Neural cell (in vitro differentiated cells): ENCODE results near the gene RSU1. TPM values are rescaled to one million over a fixed set of nuclear protein-coding genes. Genes with fewer than 3 reads are reported as not detected.

Experiments used
- H2AFZ ChIP-seq: fragments of 200-600, 300-800 bp; sonication (generic), shearing (Covaris generic); 2 replicates; pipeline ENCODE4 v1.6.0; 2014; ENCODE audit warnings: low read depth, mild to moderate bottlenecking, antibody characterized with exemption, low read length, moderate library complexity
- H3F3A ChIP-seq: fragments of 200-600 bp; shearing (Covaris generic); 2 replicates; pipeline ENCODE4 v1.6.1; 2016; ENCODE audit warnings: mild to moderate bottlenecking, moderate library complexity, mixed read lengths, antibody characterized with exemption, low read length; ENCODE audit not compliant: insufficient read depth, poor library complexity, severe bottlenecking
- H3K27ac ChIP-seq: fragments of 200-600, 300-800 bp; sonication (generic), shearing (Covaris generic); 2 replicates; pipeline ENCODE4 v1.5.1; 2014; ENCODE audit warnings: mild to moderate bottlenecking, low read length, moderate library complexity
- H3K27me3 ChIP-seq: fragments of 300-800, 200-600 bp; sonication (generic), shearing (Covaris generic); 2 replicates; pipeline ENCODE4 v1.6.0; 2014; ENCODE audit warnings: mild to moderate bottlenecking, low read depth, low read length, moderate library complexity; ENCODE audit not compliant: insufficient read depth
- H3K36me3 ChIP-seq: fragments of 300-800, 200-600 bp; sonication (generic), shearing (Covaris generic); 2 replicates; pipeline ENCODE4 v1.5.1; 2014; ENCODE audit warnings: mild to moderate bottlenecking, antibody characterized with exemption, low read length, moderate library complexity; ENCODE audit not compliant: insufficient read depth
- H3K4me2 ChIP-seq: fragments of 300-800, 200-600 bp; sonication (generic), shearing (Covaris generic); 2 replicates; pipeline ENCODE4 v1.6.0; 2014; ENCODE audit warnings: mild to moderate bottlenecking, low read length
- H3K4me3 ChIP-seq: fragments of 300-800, 200-600 bp; sonication (generic), shearing (Covaris generic); 2 replicates; pipeline ENCODE4 v1.5.1; 2014; ENCODE audit warnings: mild to moderate bottlenecking, low read length, moderate library complexity
- H3K79me2 ChIP-seq: fragments of 200-600 bp; shearing (Covaris generic); replicated peaks from 2 replicates; pipeline ENCODE4 v1.6.0; 2014; ENCODE audit warnings: mild to moderate bottlenecking, low read length, moderate library complexity; ENCODE audit not compliant: insufficient read depth
- H3K9ac ChIP-seq: fragments of 300-800, 200-600 bp; sonication (generic), shearing (Covaris generic); 2 replicates; pipeline ENCODE4 v1.6.1; 2016; ENCODE audit warnings: mild to moderate bottlenecking, low read length, mixed read lengths
- H3K9me2 ChIP-seq: fragments of 200-600 bp; shearing (Covaris generic); 2 replicates; pipeline ENCODE4 v1.6.1; 2016; ENCODE audit warnings: mild to moderate bottlenecking, low read length, mixed read lengths; ENCODE audit not compliant: insufficient read depth
- H3K9me3 ChIP-seq: fragments of 200-600, 300-800 bp; sonication (generic), shearing (Covaris generic); 2 replicates; pipeline ENCODE4 v1.6.1; 2016; ENCODE audit warnings: mild to moderate bottlenecking, mixed run types, low read length, moderate library complexity, mixed read lengths
- H4K20me1 ChIP-seq: fragments of 200-600 bp; shearing (Covaris generic); 2 replicates; pipeline ENCODE4 v1.6.1; 2016; ENCODE audit warnings: mild to moderate bottlenecking, mixed run types; ENCODE audit not compliant: insufficient read depth
- EP300 ChIP-seq: fragments of 450-650 bp; conservative IDR thresholded peaks from 2 replicates; pipeline ENCODE4 v1.6.1; 2014; ENCODE audit warnings: antibody characterized with exemption, mild to moderate bottlenecking, moderate library complexity; ENCODE audit not compliant: poor library complexity, severe bottlenecking
- EZH2 ChIP-seq: fragments of 200-600, 300-800 bp; shearing (Covaris generic), sonication (generic); IDR thresholded peaks from 2 replicates; pipeline ENCODE4 v1.6.1; 2014; ENCODE audit warnings: antibody characterized with exemption, low read length, borderline replicate concordance, mild to moderate bottlenecking; ENCODE audit not compliant: insufficient read depth, poor library complexity, severe bottlenecking
- MXI1 ChIP-seq: fragments of 450-650 bp; conservative IDR thresholded peaks from 2 replicates; pipeline ENCODE4 v1.6.1; 2014; ENCODE audit warnings: antibody characterized with exemption, mild to moderate bottlenecking; ENCODE audit not compliant: poor library complexity, severe bottlenecking
- POLR2AphosphoS5 ChIP-seq: IDR thresholded peaks from 2 replicates; pipeline ENCODE4 v1.6.1; 2012
- RAD21 ChIP-seq: fragments of 450-650 bp; conservative IDR thresholded peaks from 2 replicates; pipeline ENCODE4 v1.6.1; 2014; ENCODE audit warnings: antibody characterized with exemption, mild to moderate bottlenecking, moderate library complexity
- SMC3 ChIP-seq: fragments of 450-650 bp; conservative IDR thresholded peaks from 2 replicates; pipeline ENCODE4 v1.6.1; 2014; ENCODE audit warnings: antibody characterized with exemption, mild to moderate bottlenecking, moderate library complexity; ENCODE audit not compliant: poor library complexity
- TAF1 ChIP-seq: IDR thresholded peaks from 2 replicates; pipeline ENCODE4 v1.6.1; 2012; ENCODE audit warnings: low read depth
- polyA plus RNA-seq: library from polyadenylated mRNA; depleted of rRNA; stranded (reverse); fragments of >200 nt; gene quantifications from 2 replicates; pipeline ENCODE4 v1.2.3, GENCODE V29; 2014
- TF ChIP-seq, protein P1 (sequence below): IDR thresholded peaks from 2 replicates; pipeline ENCODE4 v1.6.1; 2012; ENCODE audit warnings: borderline replicate concordance
- TF ChIP-seq, protein P2 (sequence below): fragments of 450-650 bp; IDR thresholded peaks from 2 replicates; pipeline ENCODE4 v1.5.1; 2014; ENCODE audit warnings: antibody characterized with exemption, mild to moderate bottlenecking, moderate library complexity; ENCODE audit not compliant: poor library complexity, severe bottlenecking

The RSU1 gene
- polyA plus RNA-seq, 1 donor from 2014 or later, result 18.7 TPM

DNA sequence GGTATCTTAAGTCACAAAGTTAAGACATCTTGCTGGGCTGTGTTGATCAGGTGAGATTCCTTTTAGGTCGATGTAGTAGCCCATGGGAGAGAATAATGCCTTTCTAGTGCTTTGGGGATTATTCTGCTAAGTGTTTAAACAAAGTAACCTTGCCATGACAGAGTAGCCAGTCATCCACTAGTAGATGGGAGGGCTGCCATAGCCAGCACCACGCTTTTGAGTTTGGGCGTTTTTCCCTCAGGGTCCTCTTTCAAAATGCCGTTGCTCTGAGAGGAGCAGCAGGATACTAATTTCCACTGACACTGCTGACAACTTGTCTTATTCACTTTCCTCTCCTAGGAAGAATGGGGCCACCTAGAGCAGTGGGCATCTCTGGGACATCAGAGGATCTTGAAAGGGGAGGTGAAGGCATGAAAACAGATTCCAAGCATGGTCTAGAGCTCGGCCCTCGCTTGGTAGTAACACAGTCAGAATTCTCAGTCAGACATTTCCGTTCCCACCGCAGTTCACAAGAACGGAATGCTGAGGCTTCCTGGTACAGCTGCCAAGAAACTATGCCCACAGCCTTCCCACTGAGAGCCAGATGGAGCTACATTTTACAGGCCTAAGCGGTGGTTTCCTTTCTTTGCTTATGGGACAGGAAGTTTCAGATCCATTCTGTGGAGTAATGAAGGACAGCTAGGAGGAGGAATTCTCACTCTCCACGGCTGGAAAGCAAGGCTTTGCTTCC, 15.3 kb upstream of the RSU1 start:
- Histone ChIP-seq H4K20me1 (no peaks in the 10 kb centered on the region), H2AFZ (no peak overlapping the region), H3K9me3 (no peaks in the 10 kb centered on the region), H3K9me2 (no peaks in the 10 kb centered on the region), H3K27me3 (no peaks in the 10 kb centered on the region), H3K4me3 (no peak overlapping the region), H3K9ac (no peak overlapping the region), H3K27ac (no peak overlapping the region), H3K36me3 (no peaks in the 10 kb centered on the region), H3K79me2 (no peaks in the 10 kb centered on the region), H3F3A (no peaks in the 10 kb centered on the region), H3K4me2 (no peak overlapping the region)
- TF ChIP-seq, protein P1, sequence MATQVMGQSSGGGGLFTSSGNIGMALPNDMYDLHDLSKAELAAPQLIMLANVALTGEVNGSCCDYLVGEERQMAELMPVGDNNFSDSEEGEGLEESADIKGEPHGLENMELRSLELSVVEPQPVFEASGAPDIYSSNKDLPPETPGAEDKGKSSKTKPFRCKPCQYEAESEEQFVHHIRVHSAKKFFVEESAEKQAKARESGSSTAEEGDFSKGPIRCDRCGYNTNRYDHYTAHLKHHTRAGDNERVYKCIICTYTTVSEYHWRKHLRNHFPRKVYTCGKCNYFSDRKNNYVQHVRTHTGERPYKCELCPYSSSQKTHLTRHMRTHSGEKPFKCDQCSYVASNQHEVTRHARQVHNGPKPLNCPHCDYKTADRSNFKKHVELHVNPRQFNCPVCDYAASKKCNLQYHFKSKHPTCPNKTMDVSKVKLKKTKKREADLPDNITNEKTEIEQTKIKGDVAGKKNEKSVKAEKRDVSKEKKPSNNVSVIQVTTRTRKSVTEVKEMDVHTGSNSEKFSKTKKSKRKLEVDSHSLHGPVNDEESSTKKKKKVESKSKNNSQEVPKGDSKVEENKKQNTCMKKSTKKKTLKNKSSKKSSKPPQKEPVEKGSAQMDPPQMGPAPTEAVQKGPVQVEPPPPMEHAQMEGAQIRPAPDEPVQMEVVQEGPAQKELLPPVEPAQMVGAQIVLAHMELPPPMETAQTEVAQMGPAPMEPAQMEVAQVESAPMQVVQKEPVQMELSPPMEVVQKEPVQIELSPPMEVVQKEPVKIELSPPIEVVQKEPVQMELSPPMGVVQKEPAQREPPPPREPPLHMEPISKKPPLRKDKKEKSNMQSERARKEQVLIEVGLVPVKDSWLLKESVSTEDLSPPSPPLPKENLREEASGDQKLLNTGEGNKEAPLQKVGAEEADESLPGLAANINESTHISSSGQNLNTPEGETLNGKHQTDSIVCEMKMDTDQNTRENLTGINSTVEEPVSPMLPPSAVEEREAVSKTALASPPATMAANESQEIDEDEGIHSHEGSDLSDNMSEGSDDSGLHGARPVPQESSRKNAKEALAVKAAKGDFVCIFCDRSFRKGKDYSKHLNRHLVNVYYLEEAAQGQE, result no peak
- TF ChIP-seq, protein P2, sequence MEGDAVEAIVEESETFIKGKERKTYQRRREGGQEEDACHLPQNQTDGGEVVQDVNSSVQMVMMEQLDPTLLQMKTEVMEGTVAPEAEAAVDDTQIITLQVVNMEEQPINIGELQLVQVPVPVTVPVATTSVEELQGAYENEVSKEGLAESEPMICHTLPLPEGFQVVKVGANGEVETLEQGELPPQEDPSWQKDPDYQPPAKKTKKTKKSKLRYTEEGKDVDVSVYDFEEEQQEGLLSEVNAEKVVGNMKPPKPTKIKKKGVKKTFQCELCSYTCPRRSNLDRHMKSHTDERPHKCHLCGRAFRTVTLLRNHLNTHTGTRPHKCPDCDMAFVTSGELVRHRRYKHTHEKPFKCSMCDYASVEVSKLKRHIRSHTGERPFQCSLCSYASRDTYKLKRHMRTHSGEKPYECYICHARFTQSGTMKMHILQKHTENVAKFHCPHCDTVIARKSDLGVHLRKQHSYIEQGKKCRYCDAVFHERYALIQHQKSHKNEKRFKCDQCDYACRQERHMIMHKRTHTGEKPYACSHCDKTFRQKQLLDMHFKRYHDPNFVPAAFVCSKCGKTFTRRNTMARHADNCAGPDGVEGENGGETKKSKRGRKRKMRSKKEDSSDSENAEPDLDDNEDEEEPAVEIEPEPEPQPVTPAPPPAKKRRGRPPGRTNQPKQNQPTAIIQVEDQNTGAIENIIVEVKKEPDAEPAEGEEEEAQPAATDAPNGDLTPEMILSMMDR, result no peak
- no peak for TF ChIP-seq RAD21
- TF ChIP-seq TAF1, result no peak

DNA sequence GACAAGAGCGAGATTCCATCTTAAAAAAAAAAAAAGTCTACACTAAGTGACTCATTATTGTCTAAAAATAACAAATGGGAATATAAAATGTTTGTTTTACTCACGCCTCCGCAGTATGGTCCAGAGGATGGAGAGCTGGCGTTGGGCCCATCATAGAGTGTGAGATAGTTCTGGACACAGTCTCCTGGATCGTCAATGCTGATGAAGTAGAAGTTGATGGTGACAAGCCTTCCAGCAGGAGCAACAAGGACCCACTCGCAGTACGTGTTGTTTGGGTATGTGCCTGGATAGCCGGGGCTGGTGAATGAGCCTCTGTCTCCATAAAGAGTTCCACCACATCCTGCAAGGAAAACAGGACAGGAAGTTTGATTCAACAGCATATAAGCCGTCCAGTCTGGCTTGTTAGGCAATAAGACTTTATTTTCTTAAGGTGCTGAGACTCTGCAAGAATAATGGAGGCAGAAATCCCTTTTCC, 11.5 kb upstream of the RSU1 start:
- Histone ChIP-seq H3K79me2 (no peaks in the 10 kb centered on the region), H3K27ac (no peak overlapping the region), H2AFZ (no peak overlapping the region), H3K9me2 (no peaks in the 10 kb centered on the region), H3K27me3 (no peaks in the 10 kb centered on the region), H3K9ac (no peak overlapping the region), H3K4me2 (no peak overlapping the region), H3K4me3 (no peak overlapping the region), H3F3A (no peaks in the 10 kb centered on the region), H3K36me3 (no peaks in the 10 kb centered on the region), H4K20me1 (no peaks in the 10 kb centered on the region), H3K9me3 (no peaks in the 10 kb centered on the region)
- no peak for TF ChIP-seq EP300
- no peak for TF ChIP-seq TAF1
- TF ChIP-seq, protein P2, result no peak
- no peak for TF ChIP-seq MXI1
- no peak for TF ChIP-seq SMC3
- TF ChIP-seq RAD21, result no peak
- TF ChIP-seq, protein P1, result no peak
- TF ChIP-seq EZH2, result no peak
- no peak for TF ChIP-seq POLR2AphosphoS5
